Epithelial cell of proximal tubule (primary cell): Measurements from ENCODE around the gene IMPG2. TPM values are rescaled to one million over a fixed set of nuclear protein-coding genes. Genes with fewer than 3 reads are reported as not detected.

ENCODE experiments used
- DNase-seq: peaks from one replicate; pipeline ENCODE4 v3.0.0-alpha.2; 2011; ENCODE audit warnings: low read depth
- H3K4me3 ChIP-seq: 2 replicates; pipeline ENCODE4 v1.5.1; 2011; ENCODE audit warnings: low read depth, mild to moderate bottlenecking, low read length
- CTCF ChIP-seq: conservative IDR thresholded peaks from 2 replicates; pipeline ENCODE4 v1.5.1; 2012; ENCODE audit warnings: low read depth, mild to moderate bottlenecking, low read length
- total RNA-seq: library from RNA; depleted of rRNA; stranded (reverse); fragments of >200 nt; gene quantifications from 2 replicates; pipeline ENCODE4 v1.2.3, GENCODE V29; 2015

IMPG2 gene
- total RNA-seq, 1 donor from 2014 or later: under 0.01 TPM

- no peak for DNase-seq
- TF ChIP-seq CTCF: no peak
- H3K4me3 ChIP-seq: no peak overlapping the region
Measured at GRCh38 chr3:101217472-101218245, 102.7 kb downstream of the IMPG2 start.

- H3K4me3 ChIP-seq: no peak overlapping the region
- peak; percentile 19 for DNase-seq
- no peak for TF ChIP-seq CTCF
Measured at GRCh38 chr3:101216710-101217465, 103.5 kb downstream of the IMPG2 start.

- no peak for DNase-seq
- no peak for TF ChIP-seq CTCF
- H3K4me3 ChIP-seq: no peak overlapping the region
Measured at GRCh38 chr3:101212730-101213129, 107.6 kb downstream of the IMPG2 start.

GRCh38 chr3:101204246-101204645, 116.1 kb downstream of the IMPG2 start:
- no peak overlapping the region for H3K4me3 ChIP-seq
- DNase-seq: no peak

GRCh38 chr3:101203411-101203810, 117.0 kb downstream of the IMPG2 start:
- no peak for DNase-seq
- TF ChIP-seq CTCF: no peak

More at GRCh38 chr3:101204246-101204645, 116.1 kb downstream of the IMPG2 start:
- TF ChIP-seq CTCF: no peak

GRCh38 chr3:101202640-101203039, 117.7 kb downstream of the IMPG2 start:
- no peak for DNase-seq
- H3K4me3 ChIP-seq: no peak overlapping the region
- TF ChIP-seq CTCF: no peak

More at GRCh38 chr3:101203411-101203810, 117.0 kb downstream of the IMPG2 start:
- no peak overlapping the region for H3K4me3 ChIP-seq
